ENCODE results near the gene ATP6V0A1. TPM values are rescaled to one million over a fixed set of nuclear protein-coding genes. Genes with fewer than 3 reads are reported as not detected.

The ATP6V0A1 gene
- total RNA-seq, 1 experiment from 2014 or later = 82.8 TPM

- H3K27me3 Mint-ChIP-seq (ENCODE audit: insufficient read depth, unreplicated experiment) = no peaks in the 10 kb centered on the region
- Histone ChIP-seq H3K27me3 (replicated peaks; ENCODE audit: control insufficient read depth, insufficient read depth, low read length) (no peaks in the 10 kb centered on the region), H3K9me3 (no peaks in the 10 kb centered on the region), H3K36me3 (ENCODE audit: control insufficient read depth, insufficient read depth, low read length) (peaks cover 1% of the 10 kb centered on the region; the same call in 1 of the 2 replicates), H3K4me3 (ENCODE audit: low read depth, low read length) (no peak overlapping the region), H3K4me1 (no peaks in the 10 kb centered on the region)
- ChIA-PET POLR2A (no interaction called here), CTCF (interaction anchor here (0.6 kb wide), 1 partner anchor 47 kb away, joined by 5 read pairs; no protein-coding TSS in a partner anchor)
- H3K4me1 Mint-ChIP-seq (ENCODE audit: low read depth, unreplicated experiment) = no peaks in the 10 kb centered on the region
- H3K27ac Mint-ChIP-seq (ENCODE audit: unreplicated experiment) = no peak overlapping the region
- intact Hi-C loops (cut with micrococcal nuclease; ENCODE audit: unreplicated experiment) = no loop called here
- H3K9me3 Mint-ChIP-seq (ENCODE audit: unreplicated experiment) = no peaks in the 10 kb centered on the region
- no TSS peak for BruUV-seq (replicated peaks)
- H3K36me3 Mint-ChIP-seq (ENCODE audit: insufficient read depth, unreplicated experiment) = peaks cover 91% of the 10 kb centered on the region
- H3K4me3 Mint-ChIP-seq (ENCODE audit: unreplicated experiment) = no peak overlapping the region
- TF ChIP-seq, protein P1, sequence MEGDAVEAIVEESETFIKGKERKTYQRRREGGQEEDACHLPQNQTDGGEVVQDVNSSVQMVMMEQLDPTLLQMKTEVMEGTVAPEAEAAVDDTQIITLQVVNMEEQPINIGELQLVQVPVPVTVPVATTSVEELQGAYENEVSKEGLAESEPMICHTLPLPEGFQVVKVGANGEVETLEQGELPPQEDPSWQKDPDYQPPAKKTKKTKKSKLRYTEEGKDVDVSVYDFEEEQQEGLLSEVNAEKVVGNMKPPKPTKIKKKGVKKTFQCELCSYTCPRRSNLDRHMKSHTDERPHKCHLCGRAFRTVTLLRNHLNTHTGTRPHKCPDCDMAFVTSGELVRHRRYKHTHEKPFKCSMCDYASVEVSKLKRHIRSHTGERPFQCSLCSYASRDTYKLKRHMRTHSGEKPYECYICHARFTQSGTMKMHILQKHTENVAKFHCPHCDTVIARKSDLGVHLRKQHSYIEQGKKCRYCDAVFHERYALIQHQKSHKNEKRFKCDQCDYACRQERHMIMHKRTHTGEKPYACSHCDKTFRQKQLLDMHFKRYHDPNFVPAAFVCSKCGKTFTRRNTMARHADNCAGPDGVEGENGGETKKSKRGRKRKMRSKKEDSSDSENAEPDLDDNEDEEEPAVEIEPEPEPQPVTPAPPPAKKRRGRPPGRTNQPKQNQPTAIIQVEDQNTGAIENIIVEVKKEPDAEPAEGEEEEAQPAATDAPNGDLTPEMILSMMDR (IDR thresholded peaks at IDR 0.05; ENCODE audit: insufficient read depth in 1 of 2, low read depth in 1 of 2, low read length in 1 of 2, severe bottlenecking in 1 of 2, unreplicated experiment in 1 of 2) = no peak
- no peak for DNase-seq
Measured at GRCh38 chr17:42502091-42502490, 43.4 kb downstream of the ATP6V0A1 start.

DNA sequence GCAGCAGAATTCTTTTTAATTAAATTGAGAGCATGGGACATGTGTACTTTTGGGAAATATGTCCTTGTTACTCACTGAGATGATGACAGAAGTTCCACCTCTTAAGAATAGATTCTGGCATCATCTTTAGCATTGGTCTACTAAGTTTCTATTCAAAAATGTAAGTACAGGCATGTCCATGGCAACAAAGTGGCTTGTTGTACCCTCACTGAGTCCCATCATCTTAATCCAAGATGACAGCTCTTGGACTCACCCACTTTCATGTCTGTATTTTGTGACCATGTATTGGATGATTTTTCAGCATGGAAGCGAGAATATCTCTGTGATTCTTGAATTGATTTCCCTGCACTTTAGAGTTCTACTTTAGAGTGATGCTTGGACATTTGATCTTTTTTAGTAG, 44.2 kb downstream of the ATP6V0A1 start:
- Mint-ChIP-seq H3K27ac (ENCODE audit: unreplicated experiment) (no peak overlapping the region), H3K36me3 (ENCODE audit: insufficient read depth, unreplicated experiment) (peaks cover 89% of the 10 kb centered on the region), H3K4me1 (ENCODE audit: low read depth, unreplicated experiment) (no peaks in the 10 kb centered on the region), H3K4me3 (ENCODE audit: unreplicated experiment) (no peak overlapping the region), H3K27me3 (ENCODE audit: insufficient read depth, unreplicated experiment) (no peaks in the 10 kb centered on the region), H3K9me3 (ENCODE audit: unreplicated experiment) (no peaks in the 10 kb centered on the region)
- H3K9me3 ChIP-seq = no peaks in the 10 kb centered on the region
- DNase-seq = no peak
- CTCF ChIA-PET = no interaction called here
- POLR2A ChIA-PET = no interaction called here
- TF ChIP-seq, protein P1 (IDR thresholded peaks at IDR 0.05; ENCODE audit: insufficient read depth in 1 of 2, low read depth in 1 of 2, low read length in 1 of 2, severe bottlenecking in 1 of 2, unreplicated experiment in 1 of 2) = no peak
- no peaks in the 10 kb centered on the region for H3K4me1 ChIP-seq
- BruUV-seq (replicated peaks) = no TSS peak
- no peaks in the 10 kb centered on the region for H3K27me3 ChIP-seq (replicated peaks; ENCODE audit: control insufficient read depth, insufficient read depth, low read length)
- H3K4me3 ChIP-seq (ENCODE audit: low read depth, low read length) = no peak overlapping the region
- H3K36me3 ChIP-seq (ENCODE audit: control insufficient read depth, insufficient read depth, low read length) = peaks cover 1% of the 10 kb centered on the region; the same call in 1 of the 2 replicates
- intact Hi-C loops (cut with micrococcal nuclease; ENCODE audit: unreplicated experiment) = no loop called here

DNA sequence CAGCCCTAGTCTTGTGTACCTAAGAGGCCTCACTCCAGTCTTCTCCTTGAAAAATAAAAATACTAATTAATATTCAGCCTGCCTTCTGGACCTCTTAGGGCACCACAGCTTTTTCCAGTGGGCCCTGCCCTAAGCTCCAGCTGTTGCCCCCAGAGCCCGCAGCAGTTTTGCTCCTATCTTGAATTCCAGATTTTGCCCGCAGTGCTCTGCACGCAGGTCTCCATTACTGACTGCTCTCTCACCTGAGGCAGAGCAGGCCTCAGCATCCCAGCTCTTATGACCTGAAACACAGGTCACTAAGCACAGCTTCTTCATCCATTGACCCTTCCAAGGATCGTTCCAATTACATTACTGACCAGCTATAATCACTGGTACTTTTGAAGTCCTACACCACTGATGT, 49.0 kb downstream of the ATP6V0A1 start:
- Mint-ChIP-seq H3K27me3 (ENCODE audit: insufficient read depth, unreplicated experiment) (no peaks in the 10 kb centered on the region), H3K4me3 (ENCODE audit: unreplicated experiment) (no peak overlapping the region), H3K36me3 (ENCODE audit: insufficient read depth, unreplicated experiment) (peaks cover 82% of the 10 kb centered on the region), H3K4me1 (ENCODE audit: low read depth, unreplicated experiment) (no peaks in the 10 kb centered on the region), H3K9me3 (ENCODE audit: unreplicated experiment) (no peaks in the 10 kb centered on the region), H3K27ac (ENCODE audit: unreplicated experiment) (no peak overlapping the region)
- BruUV-seq (replicated peaks) = no TSS peak
- no peak for DNase-seq
- Histone ChIP-seq H3K9me3 (no peaks in the 10 kb centered on the region), H3K27me3 (replicated peaks; ENCODE audit: control insufficient read depth, insufficient read depth, low read length) (no peaks in the 10 kb centered on the region), H3K4me1 (no peaks in the 10 kb centered on the region), H3K4me3 (ENCODE audit: low read depth, low read length) (no peak overlapping the region), H3K36me3 (ENCODE audit: control insufficient read depth, insufficient read depth, low read length) (peaks cover 4% of the 10 kb centered on the region; the same call in 1 of the 2 replicates)
- TF ChIP-seq, protein P1 (IDR thresholded peaks at IDR 0.05; ENCODE audit: insufficient read depth in 1 of 2, low read depth in 1 of 2, low read length in 1 of 2, severe bottlenecking in 1 of 2, unreplicated experiment in 1 of 2) = no peak
- ChIA-PET CTCF (interaction anchor here (0.7 kb wide), 1 partner anchor 10 kb away, joined by 3 read pairs; no protein-coding TSS in a partner anchor), POLR2A (interaction anchor here (0.5 kb wide), 1 partner anchor 82 kb away, joined by 4 read pairs; no protein-coding TSS in a partner anchor)
- intact Hi-C loops (cut with micrococcal nuclease; ENCODE audit: unreplicated experiment) = no loop called here
